Right lobe of liver (tissue), 4 donors: ENCODE data around the gene TASOR2.

Experiments
- POLR2A ChIP-seq: fragments of 450-650 bp; IDR thresholded peaks from one replicate; pipeline ENCODE4 v1.6.1; 2017; ENCODE audit warnings: antibody characterized with exemption, mild to moderate bottlenecking
- TF ChIP-seq, protein P1 (sequence below), 4 donors: fragments of 200-600 bp in 3 of 4; fragments of 450-650 bp in 1 of 4; IDR thresholded peaks; one replicate each; pipeline versions ENCODE4 v1.5.1 to v1.8.0; 2016 to 2022; ENCODE audit warnings: antibody characterized with exemption in 4 of 4, mild to moderate bottlenecking in 2 of 4
- donor health status: DM: no; HTN: no; CAD: no.
- donor health status: DM: no; HTN: no; CAD: no.
- donor health status: DM: no; HTN: yes; CAD: no.

GRCh38 chr10:5644930-5645329, 39.7 kb upstream of the TASOR2 start:
- TF ChIP-seq POLR2A: no peak
- TF ChIP-seq, protein P1, sequence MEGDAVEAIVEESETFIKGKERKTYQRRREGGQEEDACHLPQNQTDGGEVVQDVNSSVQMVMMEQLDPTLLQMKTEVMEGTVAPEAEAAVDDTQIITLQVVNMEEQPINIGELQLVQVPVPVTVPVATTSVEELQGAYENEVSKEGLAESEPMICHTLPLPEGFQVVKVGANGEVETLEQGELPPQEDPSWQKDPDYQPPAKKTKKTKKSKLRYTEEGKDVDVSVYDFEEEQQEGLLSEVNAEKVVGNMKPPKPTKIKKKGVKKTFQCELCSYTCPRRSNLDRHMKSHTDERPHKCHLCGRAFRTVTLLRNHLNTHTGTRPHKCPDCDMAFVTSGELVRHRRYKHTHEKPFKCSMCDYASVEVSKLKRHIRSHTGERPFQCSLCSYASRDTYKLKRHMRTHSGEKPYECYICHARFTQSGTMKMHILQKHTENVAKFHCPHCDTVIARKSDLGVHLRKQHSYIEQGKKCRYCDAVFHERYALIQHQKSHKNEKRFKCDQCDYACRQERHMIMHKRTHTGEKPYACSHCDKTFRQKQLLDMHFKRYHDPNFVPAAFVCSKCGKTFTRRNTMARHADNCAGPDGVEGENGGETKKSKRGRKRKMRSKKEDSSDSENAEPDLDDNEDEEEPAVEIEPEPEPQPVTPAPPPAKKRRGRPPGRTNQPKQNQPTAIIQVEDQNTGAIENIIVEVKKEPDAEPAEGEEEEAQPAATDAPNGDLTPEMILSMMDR (IDR thresholded peaks at IDR 0.05): no peak
